ENCODE data around the gene BRIP1.

DNA sequence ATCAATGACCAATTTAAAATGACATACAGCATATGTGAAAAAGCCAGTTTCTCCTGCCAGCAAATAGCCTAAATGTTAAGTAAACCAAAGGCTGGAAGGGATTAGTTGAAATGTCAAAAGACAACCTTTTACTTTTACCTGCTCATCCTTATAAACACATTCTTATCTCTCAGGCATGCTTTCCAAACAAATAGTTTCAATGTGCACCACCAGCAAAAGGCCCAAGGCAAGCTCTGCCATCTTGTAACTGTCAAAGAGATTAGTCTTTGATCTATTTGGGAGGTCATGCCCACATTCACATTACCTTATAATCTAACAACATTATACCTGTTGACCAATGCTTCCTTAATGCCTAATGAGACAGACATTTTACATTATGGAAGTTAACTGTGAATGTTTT lies 140.1 kb downstream of the BRIP1 start:
- TF ChIP-seq CTCF (conservative IDR thresholded peaks at IDR 0.05; ENCODE audit: low read depth, low read length) (no peak), EZH2 (IDR thresholded peaks at IDR 0.05; ENCODE audit: borderline replicate concordance, low read depth, low read length, poor library complexity, severe bottlenecking) (no peak)

All from A673 (cell line).